Keratinocyte (primary cell): ENCODE results near the gene PTEN.

ENCODE experiments used
- CTCF ChIP-seq, 3 experiments: IDR thresholded peaks in 1 of 3; conservative IDR thresholded peaks in 1 of 3; optimal IDR thresholded peaks in 1 of 3; 2 replicates in 2 of 3; 3 replicates in 1 of 3; pipeline versions ENCODE3 to v1.5.1; 2011; ENCODE audit warnings: low read length in 3 of 3, mild to moderate bottlenecking in 3 of 3, moderate library complexity in 2 of 3, control low read depth in 1 of 3, inconsistent platforms in 1 of 3; ENCODE audit not compliant: insufficient read depth in 2 of 3; ENCODE audit errors: extremely low read depth in 1 of 3
- EZH2 ChIP-seq: IDR thresholded peaks from one replicate; pipeline ENCODE4 v1.6.1; 2012; ENCODE audit warnings: inconsistent platforms, mild to moderate bottlenecking, low read length, moderate library complexity

- TF ChIP-seq CTCF (optimal IDR thresholded peaks at IDR 0.05 in 1 of 3, IDR thresholded peaks at IDR 0.05 in 1 of 3, conservative IDR thresholded peaks at IDR 0.05 in 1 of 3; ENCODE audit: extremely low read depth in 1 of 3, insufficient read depth in 2 of 3, low read length in 3 of 3) (no peak), EZH2 (no peak)
Observed at GRCh38 chr10:87973635-87974034, 110.2 kb downstream of the PTEN start.
